H9 (cell line): ENCODE data around the gene SPATS1. TPM values are rescaled to one million over a fixed set of nuclear protein-coding genes. Genes with fewer than 3 reads are reported as not detected.

Source experiments
- DNase-seq: peaks from one replicate; pipeline ENCODE4 v3.0.0-alpha.2; 2017
- H2AFZ ChIP-seq: one replicate; pipeline ENCODE4 v1.6.1; 2013; ENCODE audit warnings: mild to moderate bottlenecking, low read length, control low read depth, moderate library complexity
- H2AK5ac ChIP-seq: 2 replicates; pipeline ENCODE4 v1.6.1; 2013; ENCODE audit warnings: low read length, control low read depth, mixed read lengths; ENCODE audit not compliant: insufficient read length
- H2BK120ac ChIP-seq: one replicate; pipeline ENCODE4 v1.6.1; 2013; ENCODE audit warnings: low read depth, mild to moderate bottlenecking, low read length, control low read depth, inconsistent platforms; ENCODE audit not compliant: poor library complexity, severe bottlenecking
- H2BK12ac ChIP-seq: 2 replicates; pipeline ENCODE4 v1.6.1; 2013; ENCODE audit warnings: low read length, control low read depth, mixed read lengths, low read depth; ENCODE audit not compliant: insufficient read length
- H2BK15ac ChIP-seq: 2 replicates; pipeline ENCODE4 v1.6.1; 2013; ENCODE audit warnings: low read depth, low read length, control low read depth
- H2BK20ac ChIP-seq: one replicate; pipeline ENCODE4 v1.6.1; 2013; ENCODE audit warnings: low read depth, mild to moderate bottlenecking, low read length, control low read depth, inconsistent platforms; ENCODE audit not compliant: poor library complexity, severe bottlenecking
- H2BK5ac ChIP-seq: 2 replicates; pipeline ENCODE4 v1.6.1; 2013; ENCODE audit warnings: low read length, control low read depth, mixed read lengths; ENCODE audit not compliant: insufficient read length
- H3K14ac ChIP-seq: 2 replicates; pipeline ENCODE4 v1.6.1; 2013; ENCODE audit warnings: low read length, control low read depth; ENCODE audit not compliant: insufficient read depth
- H3K18ac ChIP-seq: 2 replicates; pipeline ENCODE4 v1.6.1; 2013; ENCODE audit warnings: low read depth, mild to moderate bottlenecking, mixed read lengths, low read length, control low read depth; ENCODE audit not compliant: insufficient read length
- H3K23ac ChIP-seq: 2 replicates; pipeline ENCODE4 v1.6.1; 2013; ENCODE audit warnings: low read length, control low read depth, mixed read lengths, low read depth; ENCODE audit not compliant: insufficient read length
- H3K23me2 ChIP-seq: 2 replicates; pipeline ENCODE4 v1.6.1; 2013; ENCODE audit warnings: low read depth, mild to moderate bottlenecking, mixed read lengths, low read length, control low read depth; ENCODE audit not compliant: insufficient read length, poor library complexity, severe bottlenecking
- H3K27ac ChIP-seq: 2 replicates; pipeline ENCODE4 v1.5.1; 2013; ENCODE audit warnings: low read length, control low read depth, mixed read lengths, low read depth; ENCODE audit not compliant: insufficient read length
- H3K27me3 ChIP-seq: 2 replicates; pipeline ENCODE4 v1.6.1; 2013; ENCODE audit warnings: low read length, control low read depth, inconsistent platforms; ENCODE audit not compliant: insufficient read depth
- H3K4ac ChIP-seq: 2 replicates; pipeline ENCODE4 v1.6.1; 2013; ENCODE audit warnings: low read depth, mild to moderate bottlenecking, control low read depth, inconsistent platforms, low read length, moderate library complexity
- H3K4me1 ChIP-seq: 2 replicates; pipeline ENCODE4 v1.6.1; 2013; ENCODE audit warnings: low read length, control low read depth, inconsistent platforms; ENCODE audit not compliant: insufficient read depth
- H3K4me2 ChIP-seq: 2 replicates; pipeline ENCODE4 v1.6.1; 2013; ENCODE audit warnings: low read length, control low read depth, mixed read lengths; ENCODE audit not compliant: insufficient read length, insufficient read depth
- H3K56ac ChIP-seq: 2 replicates; pipeline ENCODE4 v1.6.1; 2013; ENCODE audit warnings: low read depth, mild to moderate bottlenecking, mixed read lengths, low read length, control low read depth; ENCODE audit not compliant: insufficient read length
- H3K79me1 ChIP-seq: 2 replicates; pipeline ENCODE4 v1.6.1; 2013; ENCODE audit warnings: low read depth, mild to moderate bottlenecking, moderate library complexity, low read length, control low read depth, inconsistent platforms; ENCODE audit not compliant: insufficient read depth, poor library complexity, severe bottlenecking
- H3K79me2 ChIP-seq: 2 replicates; pipeline ENCODE4 v1.6.1; 2013; ENCODE audit warnings: low read length, control low read depth, inconsistent platforms; ENCODE audit not compliant: insufficient read depth
- H3K9ac ChIP-seq: 2 replicates; pipeline ENCODE4 v1.6.1; 2013; ENCODE audit warnings: low read length, control low read depth, mixed read lengths; ENCODE audit not compliant: insufficient read length; ENCODE audit errors: extremely low read depth
- H3K9me3 ChIP-seq: one replicate; pipeline ENCODE4 v1.6.1; 2013; ENCODE audit warnings: low read depth, low read length, inconsistent platforms; ENCODE audit not compliant: control insufficient read depth
- H3T11ph ChIP-seq: one replicate; pipeline ENCODE4 v1.6.1; 2013; ENCODE audit warnings: mild to moderate bottlenecking, low read length, control low read depth, inconsistent platforms
- H4K20me1 ChIP-seq: one replicate; pipeline ENCODE4 v1.6.1; 2013; ENCODE audit not compliant: control insufficient read depth, insufficient read length, insufficient read depth
- H4K5ac ChIP-seq: 2 replicates; pipeline ENCODE4 v1.6.1; 2013; ENCODE audit warnings: low read depth, mild to moderate bottlenecking, mixed read lengths, low read length, control low read depth; ENCODE audit not compliant: insufficient read length
- H4K8ac ChIP-seq: replicated peaks from 2 replicates; pipeline ENCODE4 v1.6.1; 2013; ENCODE audit warnings: low read length, control low read depth, mixed read lengths, low read depth; ENCODE audit not compliant: insufficient read length
- H4K91ac ChIP-seq: 2 replicates; pipeline ENCODE4 v1.6.1; 2013; ENCODE audit warnings: low read depth, mild to moderate bottlenecking, moderate library complexity, mixed read lengths, low read length, control low read depth; ENCODE audit not compliant: insufficient read length
- H3K27ac Mint-ChIP-seq, 3 experiments: 2 replicates in 2 of 3; 3 replicates in 1 of 3; pipeline ENCODE4 v1.8.0; 2020 to 2021; ENCODE audit warnings: mixed read lengths in 3 of 3, mild to moderate bottlenecking in 1 of 3, moderate library complexity in 1 of 3
- H3K27me3 Mint-ChIP-seq: 2 replicates; pipeline ENCODE4 v1.8.0; 2021; ENCODE audit warnings: low read depth, mild to moderate bottlenecking, moderate library complexity, mixed read lengths
- H3K36me3 Mint-ChIP-seq, 3 experiments: 2 replicates in 2 of 3; 3 replicates in 1 of 3; pipeline ENCODE4 v1.8.0; 2020 to 2021; ENCODE audit warnings: low read depth in 3 of 3, mixed read lengths in 3 of 3; ENCODE audit not compliant: insufficient read depth in 1 of 3
- H3K4me1 Mint-ChIP-seq, 2 experiments: 2 replicates each; pipeline ENCODE4 v1.8.0; 2020; ENCODE audit warnings: mixed read lengths in 2 of 2
- H3K4me3 Mint-ChIP-seq, 2 experiments: 2 replicates in 1 of 2; 3 replicates in 1 of 2; pipeline ENCODE4 v1.8.0; 2020 to 2021; ENCODE audit warnings: mild to moderate bottlenecking in 2 of 2, mixed read lengths in 2 of 2, moderate library complexity in 1 of 2
- H3K9me3 Mint-ChIP-seq, 2 experiments: 2 replicates in 1 of 2; 3 replicates in 1 of 2; pipeline ENCODE4 v1.8.0; 2020; ENCODE audit warnings: mild to moderate bottlenecking in 2 of 2, mixed read lengths in 2 of 2, moderate library complexity in 1 of 2
- CTCF ChIP-seq: fragments of 200-600 bp; sonication (generic); conservative IDR thresholded peaks from 3 replicates; pipeline ENCODE4 v1.8.0; 2021; ENCODE audit warnings: antibody characterized with exemption, mild to moderate bottlenecking
- WGBS: extraction: QIAGEN DNeasy Blood & Tissue Kit; methylation state at CpG from one replicate; pipeline ENCODE4 v1.1.7; 2013; ENCODE audit warnings: missing lambda C conversion rate, low lambda C conversion rate, mixed read lengths; ENCODE audit not compliant: insufficient read length; ENCODE audit errors: extremely low coverage; 5-methylcytosine and 5-hydroxymethylcytosine counted together
- total RNA-seq: library from RNA; stranded (reverse); gene quantifications from 2 replicates; pipeline ENCODE4 v1.2.1, GENCODE V29; 2021

The SPATS1 gene
- total RNA-seq, 1 experiment from 2014 or later, result not detected

GRCh38 chr6:44355640-44356039 is 13.2 kb downstream of the SPATS1 start:
- Histone ChIP-seq H3K23ac (no peak overlapping the region), H3K9me3 (no peaks in the 10 kb centered on the region), H3K79me2 (no peaks in the 10 kb centered on the region), H4K8ac (no peak overlapping the region), H2BK120ac (no peak overlapping the region), H4K91ac (no peak overlapping the region), H3K18ac (no peak overlapping the region), H2BK15ac (no peak overlapping the region), H4K20me1 (no peaks in the 10 kb centered on the region), H4K5ac (peak overlapping the region; percentile 19), H3K79me1 (no peaks in the 10 kb centered on the region), H3K27ac (no peak overlapping the region), H2BK12ac (no peak overlapping the region), H2AFZ (no peak overlapping the region), H3K23me2 (no peaks in the 10 kb centered on the region), H3K14ac (no peak overlapping the region), H3T11ph (no peak overlapping the region), H2BK5ac (no peak overlapping the region), H3K4me2 (no peak overlapping the region), H2AK5ac (no peak overlapping the region), H2BK20ac (no peak overlapping the region), H3K56ac (no peak overlapping the region), H3K9ac (no peak overlapping the region), H3K27me3 (no peaks in the 10 kb centered on the region), H3K4me1 (no peaks in the 10 kb centered on the region), H3K4ac (no peak overlapping the region)
- DNase-seq, result no peak
- Mint-ChIP-seq H3K4me1 (peaks cover 1% of the 10 kb centered on the region in 2 experiments; a peak in 3 of 4 replicates), H3K4me3 (no peak overlapping the region), H3K27me3 (peaks cover 5% of the 10 kb centered on the region; the same call in 1 of the 2 replicates), H3K36me3 (no peaks in the 10 kb centered on the region), H3K27ac (no peak overlapping the region), H3K9me3 (no peaks in the 10 kb centered on the region)
- no CpG with 5 or more reads among the region's 4 CpGs for WGBS
- TF ChIP-seq CTCF, result no peak
